Astrocyte of the cerebellum (primary cell): ENCODE measurements around the gene BEST3.

Experiments
- DNase-seq: peaks from one replicate; pipeline ENCODE4 v3.0.0-alpha.2; 2011; ENCODE audit warnings: low read depth
- H3K4me3 ChIP-seq: 2 replicates; pipeline ENCODE4 v1.5.1; 2011; ENCODE audit warnings: mild to moderate bottlenecking, low read depth, low read length, moderate library complexity
- CTCF ChIP-seq: IDR thresholded peaks from 2 replicates; pipeline ENCODE4 v1.5.1; 2012; ENCODE audit warnings: low read length, low read depth, moderate library complexity, mild to moderate bottlenecking; ENCODE audit errors: missing control alignments
- in situ Hi-C: cut with HindIII; loops from 2 replicates; pipeline ENCODE4 v1.10.0; 2017; ENCODE audit warnings: low sequenced_read_pairs

Gene BEST3

GRCh38 chr12:69655616-69656340 lies 43.3 kb downstream of the BEST3 start:
- in situ Hi-C loops, result no loop called here
- TF ChIP-seq CTCF, result no peak
- DNase-seq, result peak; percentile 78
- H3K4me3 ChIP-seq, result no peak overlapping the region

- in situ Hi-C loops, result no loop called here
- H3K4me3 ChIP-seq, result no peak overlapping the region
- DNase-seq, result no peak
- no peak for TF ChIP-seq CTCF
Measured at GRCh38 chr12:69653703-69654102, 45.4 kb downstream of the BEST3 start.

DNA sequence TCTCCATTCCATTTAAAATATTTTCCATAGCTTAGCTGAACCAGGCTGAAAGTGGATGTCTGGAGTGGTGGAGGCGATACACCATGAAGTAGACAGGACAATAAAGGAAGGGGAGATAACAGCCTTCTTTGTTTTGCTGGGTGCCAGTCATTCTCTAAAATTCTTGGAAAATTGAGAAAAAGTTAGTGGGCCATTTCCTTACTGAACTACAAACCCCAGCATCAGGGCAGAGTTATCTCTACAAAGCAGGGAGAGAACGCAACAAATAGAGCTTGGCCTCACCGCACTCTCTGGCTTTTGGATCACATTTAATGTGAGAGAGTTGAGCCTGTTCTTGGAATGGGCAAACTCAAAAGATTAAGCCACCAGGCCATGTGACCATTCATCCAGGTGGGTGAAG lies 47.2 kb downstream of the BEST3 start:
- H3K4me3 ChIP-seq, result no peak overlapping the region
- no peak for DNase-seq
- TF ChIP-seq CTCF, result no peak
- in situ Hi-C loops, result no loop called here

DNA sequence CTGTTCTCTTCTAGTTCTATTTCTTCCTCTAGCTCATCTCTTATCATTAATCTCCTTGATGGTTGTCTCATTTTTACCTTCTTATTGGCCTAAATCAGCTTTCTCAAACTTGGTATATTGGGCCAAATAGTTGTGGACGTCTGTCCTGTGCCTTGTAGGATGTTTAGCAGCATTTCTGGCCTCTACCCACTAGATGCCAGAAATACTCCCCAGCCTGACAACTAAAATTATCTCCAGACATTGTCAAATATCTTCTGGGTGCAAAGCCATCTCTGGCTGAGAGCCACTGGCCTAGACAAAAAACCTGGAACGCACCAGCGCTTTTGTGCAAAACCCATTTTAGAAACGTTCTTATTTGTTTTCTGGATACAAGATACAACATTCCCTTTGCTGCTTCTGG lies 49.6 kb downstream of the BEST3 start:
- DNase-seq, result no peak
- in situ Hi-C loops, result no loop called here
- no peak overlapping the region for H3K4me3 ChIP-seq
- TF ChIP-seq CTCF, result no peak

DNA sequence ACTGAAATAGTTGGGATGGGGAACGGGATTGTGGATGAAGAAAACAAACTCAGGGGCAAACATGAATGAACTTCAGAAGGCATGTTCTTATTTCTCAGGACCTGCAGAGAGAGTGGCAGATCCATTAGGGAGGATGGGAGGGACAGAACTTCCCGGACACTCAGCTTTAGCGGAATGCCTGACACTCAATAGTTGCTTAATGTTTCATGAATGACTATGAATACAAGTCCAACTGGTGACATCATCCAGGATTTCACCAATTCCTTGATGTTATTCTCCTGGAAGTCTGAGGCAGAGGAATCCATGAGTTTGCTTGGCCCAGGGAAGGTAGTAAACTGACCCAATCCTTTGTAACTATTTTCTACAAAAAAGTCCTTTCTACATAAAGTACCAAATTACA lies 50.6 kb downstream of the BEST3 start:
- in situ Hi-C loops, result no loop called here
- peak; percentile 37 for DNase-seq
- TF ChIP-seq CTCF, result no peak
- no peak overlapping the region for H3K4me3 ChIP-seq

GRCh38 chr12:69647178-69647577 lies 51.9 kb downstream of the BEST3 start:
- TF ChIP-seq CTCF, result no peak
- DNase-seq, result no peak
- H3K4me3 ChIP-seq, result no peak overlapping the region
- in situ Hi-C loops, result no loop called here
